GM23338 (cell line): Measurements from ENCODE around the gene VPS25.

Experiments used
- CREB1 ChIP-seq: fragments of 250-450 bp; sonication (Bioruptor Pico); IDR thresholded peaks from 2 replicates; pipeline ENCODE4 v1.5.0; 2020; ENCODE audit warnings: low read depth, mild to moderate bottlenecking, moderate library complexity
- CTCF ChIP-seq, 2 experiments: fragments of 200-600 bp in 1 of 2; sonication (generic) in 1 of 2; conservative IDR thresholded peaks; 2 replicates each; pipeline versions ENCODE4 v1.5.1 to v1.6.1; 2016 to 2017; ENCODE audit warnings: antibody characterized with exemption in 2 of 2, low read depth in 2 of 2, mild to moderate bottlenecking in 2 of 2, moderate library complexity in 1 of 2
- ETS1 ChIP-seq: IDR thresholded peaks from 2 replicates; pipeline ENCODE4 v1.6.1; 2016; ENCODE audit warnings: antibody characterized with exemption
- EZH2 ChIP-seq: fragments of 200-600 bp; sonication (generic); IDR thresholded peaks from one replicate; pipeline ENCODE4 v1.8.0; 2017; ENCODE audit warnings: antibody characterized with exemption, mild to moderate bottlenecking, low read depth; ENCODE audit not compliant: unreplicated experiment
- EZH2phosphoT487 ChIP-seq: fragments of 200-600 bp; sonication (generic); IDR thresholded peaks from one replicate; pipeline ENCODE4 v1.8.1; 2018; ENCODE audit warnings: antibody characterized with exemption; ENCODE audit not compliant: unreplicated experiment
- JUNB ChIP-seq: IDR thresholded peaks from one replicate; pipeline ENCODE4 v1.6.1; 2016; ENCODE audit warnings: antibody characterized with exemption; ENCODE audit not compliant: unreplicated experiment
- POLR2AphosphoS5 ChIP-seq: IDR thresholded peaks from 2 replicates; pipeline ENCODE4 v1.6.1; 2016; ENCODE audit warnings: antibody characterized with exemption, low read depth
- REST ChIP-seq: IDR thresholded peaks from one replicate; pipeline ENCODE4 v1.6.1; 2018; ENCODE audit warnings: antibody characterized with exemption; ENCODE audit not compliant: unreplicated experiment
- ZNF114 ChIP-seq: fragments of 250-450 bp; sonication (Bioruptor Pico); IDR thresholded peaks from 2 replicates; pipeline ENCODE4 v1.5.0; 2020; ENCODE audit warnings: mild to moderate bottlenecking, moderate library complexity

GRCh38 chr17:42773290-42774035 lies at the start of gene VPS25:
- TF ChIP-seq EZH2phosphoT487 (no peak), CTCF (conservative IDR thresholded peaks at IDR 0.05; ENCODE audit: low read depth in 2 of 2) (peak in 1 of 2 experiments; percentile 32; a peak in 2 of 4 replicates), EZH2 (no peak), REST (peak; percentile 6), POLR2AphosphoS5 (peak; percentile 91), ETS1 (peak; percentile 74; the same call in 1 of the 2 replicates), ZNF114 (no peak), CREB1 (CRISPR knock-in tag) (peak; percentile 64), JUNB (no peak)
